BLaER1 treated with 17β-estradiol and CSF1 and Interleukin-3, amounts not matched to agents 10 nM and 100 nM (cell line): ENCODE results near the gene TEDDM1.
"Not testable (repeated sequence)": the region's sequence is repeated elsewhere in the genome, so short reads cannot be mapped to it uniquely, and the experiment has no call there.

Source experiments
- H3K27ac ChIP-seq, 11 experiments: shearing (Covaris generic); formaldehyde crosslinking; 2 replicates each; pipeline ENCODE4 v1.8.1; 2022
- H3K27me3 ChIP-seq, 11 experiments: shearing (Covaris generic); formaldehyde crosslinking; 2 replicates each; pipeline ENCODE4 v1.8.1; 2022
- H3K36me3 ChIP-seq, 11 experiments: shearing (Covaris generic); formaldehyde crosslinking; 2 replicates each; pipeline ENCODE4 v1.8.1; 2022
- H3K4me1 ChIP-seq, 10 experiments: shearing (Covaris generic); formaldehyde crosslinking; 2 replicates each; pipeline ENCODE4 v1.8.1; 2022
- H3K4me2 ChIP-seq, 11 experiments: shearing (Covaris generic); formaldehyde crosslinking; 2 replicates each; pipeline ENCODE4 v1.8.1; 2022
- H3K4me3 ChIP-seq, 10 experiments: shearing (Covaris generic); formaldehyde crosslinking; 2 replicates each; pipeline ENCODE4 v1.8.1; 2022
- H3K9ac ChIP-seq, 11 experiments: shearing (Covaris generic); formaldehyde crosslinking; 2 replicates each; pipeline ENCODE4 v1.8.1; 2022
- H3K9me3 ChIP-seq, 11 experiments: shearing (Covaris generic); formaldehyde crosslinking; replicated peaks in 1 of 11; 2 replicates each; pipeline ENCODE4 v1.8.1; 2022
- H4K20me1 ChIP-seq, 11 experiments: shearing (Covaris generic); formaldehyde crosslinking; 2 replicates each; pipeline ENCODE4 v1.8.1; 2022
- Cebpa-rat ChIP-seq, 11 experiments: shearing (Covaris generic); IDR thresholded peaks; 2 replicates each; pipeline ENCODE4 v1.8.1; 2022

The TEDDM1 gene

GRCh38 chr1:182400567-182400966 lies at the start of gene TEDDM1:
Gene TEDDM1 (minus strand): TSS chr1:182400667. CDS start chr1:182400485, 182 bp downstream.
- Histone ChIP-seq H3K9me3 (peaks cover 1 to 6% (median 4%) of the 10 kb centered on the region in 11 experiments; a peak in 12 of 22 replicates), H3K4me3 (no peak within 1 kb of the TSS), H3K27ac (no peak within 1 kb of the TSS), H3K4me1 (peaks cover 13 to 26% (median 15%) of the 10 kb centered on the region in 10 experiments), H4K20me1 (no peaks in the 10 kb centered on the region), H3K27me3 (no peaks in the 10 kb centered on the region), H3K36me3 (no peaks in the 10 kb centered on the region), H3K9ac (no peak within 1 kb of the TSS), H3K4me2 (no peak within 1 kb of the TSS)
- TF ChIP-seq Cebpa-rat (IDR thresholded peaks at IDR 0.05): no peak

- no peak within 1 kb of the TSS for H3K4me3 ChIP-seq
- H3K27ac ChIP-seq: no peak within 1 kb of the TSS
- no peaks in the 10 kb centered on the region for H3K9me3 ChIP-seq
- no peak within 1 kb of the TSS for H3K4me2 ChIP-seq
- H3K36me3 ChIP-seq: no peaks in the 10 kb centered on the region
- H4K20me1 ChIP-seq: no peaks in the 10 kb centered on the region
- no peak within 1 kb of the TSS for H3K9ac ChIP-seq
- TF ChIP-seq Cebpa-rat (IDR thresholded peaks at IDR 0.05): no peak
- H3K4me1 ChIP-seq: peaks cover 0 to 14% (median 11%) of the 10 kb centered on the region in 10 experiments; a peak in 15 of 20 replicates
- no peaks in the 10 kb centered on the region for H3K27me3 ChIP-seq
Measured at GRCh38 chr1:182450087-182450486, 49.6 kb upstream of the TEDDM1 start, which contains the start of gene RGSL1. Gene RGSL1 (plus strand): TSS chr1:182450146. CDS start chr1:182450166, 20 bp downstream.

- Histone ChIP-seq H3K36me3 (no peaks in the 10 kb centered on the region), H3K9me3 (no peaks in the 10 kb centered on the region), H3K9ac (no peak overlapping the region), H3K4me3 (no peak overlapping the region), H3K27ac (no peak overlapping the region), H3K4me1 (peaks cover 0 to 17% (median 13%) of the 10 kb centered on the region in 10 experiments; a peak in 15 of 20 replicates), H3K4me2 (no peak overlapping the region), H3K27me3 (no peaks in the 10 kb centered on the region), H4K20me1 (no peaks in the 10 kb centered on the region)
- TF ChIP-seq Cebpa-rat (IDR thresholded peaks at IDR 0.05): no peak
Measured at GRCh38 chr1:182447660-182448059, 47.2 kb upstream of the TEDDM1 start.

GRCh38 chr1:182447124-182447523 lies 46.7 kb upstream of the TEDDM1 start:
- H3K4me2 ChIP-seq, H3K9ac ChIP-seq, H3K4me3 ChIP-seq, H3K27ac ChIP-seq, H4K20me1 ChIP-seq, H3K36me3 ChIP-seq, H3K9me3 ChIP-seq, H3K27me3 ChIP-seq: not testable (repeated sequence)
- H3K4me1 ChIP-seq: peaks cover 0 to 21% (median 14%) of the 10 kb centered on the region in 10 experiments; a peak in 15 of 20 replicates

GRCh38 chr1:182446033-182446669 lies 45.7 kb upstream of the TEDDM1 start:
- Histone ChIP-seq H3K4me2 (peak overlapping the region in 10 of 11 experiments; percentile 8 to 71 (median 42); a peak in 16 of 22 replicates), H4K20me1 (no peaks in the 10 kb centered on the region), H3K9ac (peak overlapping the region in 5 of 11 experiments; percentile 27 to 65 (median 57); a peak in 7 of 22 replicates), H3K4me1 (peaks cover 0 to 31% (median 20%) of the 10 kb centered on the region in 10 experiments; a peak in 16 of 20 replicates), H3K4me3 (no peak overlapping the region), H3K9me3 (0 out of 22 replicates have a peak, but pooled peaks cover 0 to under 1% (median 0%) of the 10 kb centered on the region in 11 experiments), H3K36me3 (no peaks in the 10 kb centered on the region), H3K27me3 (no peaks in the 10 kb centered on the region), H3K27ac (peak overlapping the region in 5 of 11 experiments; percentile 21 to 59 (median 57); a peak in 8 of 22 replicates)
- no peak for TF ChIP-seq Cebpa-rat (IDR thresholded peaks at IDR 0.05)

- peaks cover 0 to 37% (median 25%) of the 10 kb centered on the region in 10 experiments; a peak in 16 of 20 replicates for H3K4me1 ChIP-seq
- H3K9ac ChIP-seq: no peak overlapping the region
- no peak for TF ChIP-seq Cebpa-rat (IDR thresholded peaks at IDR 0.05)
- H4K20me1 ChIP-seq: no peaks in the 10 kb centered on the region
- H3K9me3 ChIP-seq: peaks cover 0 to 15% (median 7%) of the 10 kb centered on the region in 11 experiments; a peak in 11 of 22 replicates
- H3K27ac ChIP-seq: no peak overlapping the region
- H3K27me3 ChIP-seq: no peaks in the 10 kb centered on the region
- no peak overlapping the region for H3K4me3 ChIP-seq
- H3K4me2 ChIP-seq: peak overlapping the region in 1 of 11 experiments; percentile 70; a peak in 1 of 22 replicates
- no peaks in the 10 kb centered on the region for H3K36me3 ChIP-seq
Measured at GRCh38 chr1:182444497-182444896, 44.0 kb upstream of the TEDDM1 start.

- H3K9me3 ChIP-seq: peaks cover 11 to 31% (median 20%) of the 10 kb centered on the region in 11 experiments
- no peak overlapping the region for H3K27ac ChIP-seq
- peak overlapping the region in 3 of 11 experiments; percentile 45 to 61 (median 47); a peak in 1 of 22 replicates for H3K4me2 ChIP-seq
- peaks cover 0 to 37% (median 25%) of the 10 kb centered on the region in 10 experiments; a peak in 16 of 20 replicates for H3K4me1 ChIP-seq
- H4K20me1 ChIP-seq: no peaks in the 10 kb centered on the region
- H3K9ac ChIP-seq: no peak overlapping the region
- H3K27me3 ChIP-seq: no peaks in the 10 kb centered on the region
- no peak overlapping the region for H3K4me3 ChIP-seq
- no peaks in the 10 kb centered on the region for H3K36me3 ChIP-seq
- no peak for TF ChIP-seq Cebpa-rat (IDR thresholded peaks at IDR 0.05)
Measured at GRCh38 chr1:182442333-182442732, 41.9 kb upstream of the TEDDM1 start.

GRCh38 chr1:182441719-182442118 lies 41.3 kb upstream of the TEDDM1 start:
- Histone ChIP-seq H3K4me1 (peaks cover 0 to 37% (median 25%) of the 10 kb centered on the region in 10 experiments; a peak in 16 of 20 replicates), H3K36me3 (no peaks in the 10 kb centered on the region), H4K20me1 (no peaks in the 10 kb centered on the region), H3K27me3 (no peaks in the 10 kb centered on the region), H3K9me3 (peaks cover 11 to 31% (median 20%) of the 10 kb centered on the region in 11 experiments), H3K4me2 (peak overlapping the region in 8 of 11 experiments; percentile 36 to 61 (median 46); a peak in 15 of 22 replicates), H3K9ac (no peak overlapping the region), H3K27ac (no peak overlapping the region), H3K4me3 (no peak overlapping the region)
- no peak for TF ChIP-seq Cebpa-rat (IDR thresholded peaks at IDR 0.05)

GRCh38 chr1:182438326-182438725 lies 37.9 kb upstream of the TEDDM1 start:
- no peaks in the 10 kb centered on the region for H3K36me3 ChIP-seq
- TF ChIP-seq Cebpa-rat (IDR thresholded peaks at IDR 0.05): no peak
- H4K20me1 ChIP-seq: no peaks in the 10 kb centered on the region
- peaks cover 11 to 31% (median 20%) of the 10 kb centered on the region in 11 experiments for H3K9me3 ChIP-seq
- no peak overlapping the region for H3K4me3 ChIP-seq
- H3K27me3 ChIP-seq: no peaks in the 10 kb centered on the region
- peaks cover 0 to 20% (median 14%) of the 10 kb centered on the region in 10 experiments; a peak in 16 of 20 replicates for H3K4me1 ChIP-seq
- no peak overlapping the region for H3K27ac ChIP-seq
- H3K9ac ChIP-seq: no peak overlapping the region
- H3K4me2 ChIP-seq: no peak overlapping the region
